Dendritic cell treated with granulocyte-macrophage colony-stimulating factor and Interleukin-4, amounts not matched to agents 40 ng/mL and 50 ng/mL, for 4 days (primary cell): ENCODE results near the gene ATR.

Experiments
- H3K27ac Mint-ChIP-seq: one replicate; pipeline ENCODE4 v1.8.0; 2022; ENCODE audit warnings: mild to moderate bottlenecking, mixed read lengths
- H3K27me3 Mint-ChIP-seq: one replicate; pipeline ENCODE4 v1.8.0; 2022; ENCODE audit warnings: mild to moderate bottlenecking, mixed read lengths
- H3K36me3 Mint-ChIP-seq: one replicate; pipeline ENCODE4 v1.8.0; 2022; ENCODE audit warnings: low read depth, mixed read lengths
- H3K4me1 Mint-ChIP-seq: one replicate; pipeline ENCODE4 v1.8.0; 2022; ENCODE audit warnings: low read depth, mixed read lengths
- H3K4me3 Mint-ChIP-seq: one replicate; pipeline ENCODE4 v1.8.0; 2022; ENCODE audit warnings: mild to moderate bottlenecking, moderate library complexity, mixed read lengths
- H3K9me3 Mint-ChIP-seq: one replicate; pipeline ENCODE4 v1.8.0; 2022; ENCODE audit warnings: mixed read lengths
- intact Hi-C: fragments of 100-400 bp; cut with micrococcal nuclease; formaldehyde crosslinking; loops from one replicate; pipeline ENCODE4 v1.15.0; 2022

The ATR gene

GRCh38 chr3:142489572-142490323 lies 88.8 kb downstream of the ATR start:
- intact Hi-C loops: no loop called here
- no peaks in the 10 kb centered on the region for H3K9me3 Mint-ChIP-seq
- H3K27me3 Mint-ChIP-seq: no peaks in the 10 kb centered on the region
- H3K27ac Mint-ChIP-seq: no peak overlapping the region
- H3K36me3 Mint-ChIP-seq: peaks cover 80% of the 10 kb centered on the region
- no peak overlapping the region for H3K4me3 Mint-ChIP-seq
- no peaks in the 10 kb centered on the region for H3K4me1 Mint-ChIP-seq

GRCh38 chr3:142484912-142485435 lies 93.6 kb downstream of the ATR start:
- intact Hi-C loops: no loop called here

GRCh38 chr3:142481196-142481595 lies 97.3 kb downstream of the ATR start:
- H3K27me3 Mint-ChIP-seq: no peaks in the 10 kb centered on the region
- no peak overlapping the region for H3K4me3 Mint-ChIP-seq
- H3K27ac Mint-ChIP-seq: no peak overlapping the region
- peaks cover 37% of the 10 kb centered on the region for H3K9me3 Mint-ChIP-seq
- no peaks in the 10 kb centered on the region for H3K4me1 Mint-ChIP-seq
- peaks cover 66% of the 10 kb centered on the region for H3K36me3 Mint-ChIP-seq
- intact Hi-C loops: no loop called here

More at GRCh38 chr3:142484912-142485435, 93.6 kb downstream of the ATR start:
- H3K27me3 Mint-ChIP-seq: no peaks in the 10 kb centered on the region
- H3K4me3 Mint-ChIP-seq: no peak overlapping the region
- H3K36me3 Mint-ChIP-seq: peaks cover 79% of the 10 kb centered on the region
- no peak overlapping the region for H3K27ac Mint-ChIP-seq
- peaks cover 15% of the 10 kb centered on the region for H3K9me3 Mint-ChIP-seq
- no peaks in the 10 kb centered on the region for H3K4me1 Mint-ChIP-seq

GRCh38 chr3:142470826-142471225 lies 107.7 kb downstream of the ATR start:
- Mint-ChIP-seq H3K4me1 (no peaks in the 10 kb centered on the region), H3K4me3 (no peak overlapping the region), H3K27ac (no peak overlapping the region), H3K27me3 (no peaks in the 10 kb centered on the region), H3K9me3 (no peaks in the 10 kb centered on the region), H3K36me3 (peaks cover 16% of the 10 kb centered on the region)
- intact Hi-C loops: no loop called here

- peaks cover 25% of the 10 kb centered on the region for H3K36me3 Mint-ChIP-seq
- no peak overlapping the region for H3K27ac Mint-ChIP-seq
- H3K27me3 Mint-ChIP-seq: no peaks in the 10 kb centered on the region
- no peaks in the 10 kb centered on the region for H3K9me3 Mint-ChIP-seq
- no peaks in the 10 kb centered on the region for H3K4me1 Mint-ChIP-seq
- intact Hi-C loops: no loop called here
- no peak overlapping the region for H3K4me3 Mint-ChIP-seq
Measured at GRCh38 chr3:142468456-142468855, 110.1 kb downstream of the ATR start.

GRCh38 chr3:142467768-142468167 lies 110.8 kb downstream of the ATR start:
- Mint-ChIP-seq H3K4me3 (no peak overlapping the region), H3K9me3 (no peaks in the 10 kb centered on the region), H3K27me3 (no peaks in the 10 kb centered on the region), H3K27ac (no peak overlapping the region), H3K36me3 (peaks cover 23% of the 10 kb centered on the region), H3K4me1 (no peaks in the 10 kb centered on the region)
- intact Hi-C loops: no loop called here

- Mint-ChIP-seq H3K36me3 (peaks cover 49% of the 10 kb centered on the region), H3K9me3 (no peaks in the 10 kb centered on the region), H3K27me3 (no peaks in the 10 kb centered on the region), H3K4me3 (no peak overlapping the region), H3K27ac (no peak overlapping the region), H3K4me1 (no peaks in the 10 kb centered on the region)
- intact Hi-C loops: no loop called here
Measured at GRCh38 chr3:142460689-142461088, 117.8 kb downstream of the ATR start.

- peaks cover 49% of the 10 kb centered on the region for H3K36me3 Mint-ChIP-seq
Measured at GRCh38 chr3:142459929-142460328, 118.6 kb downstream of the ATR start.

GRCh38 chr3:142459096-142459495 lies 119.4 kb downstream of the ATR start:
- Mint-ChIP-seq H3K4me1 (no peaks in the 10 kb centered on the region), H3K9me3 (no peaks in the 10 kb centered on the region), H3K4me3 (no peak overlapping the region), H3K36me3 (peaks cover 50% of the 10 kb centered on the region), H3K27ac (no peak overlapping the region), H3K27me3 (no peaks in the 10 kb centered on the region)
- intact Hi-C loops: no loop called here

More at GRCh38 chr3:142459929-142460328, 118.6 kb downstream of the ATR start:
- no peaks in the 10 kb centered on the region for H3K27me3 Mint-ChIP-seq
- H3K9me3 Mint-ChIP-seq: no peaks in the 10 kb centered on the region
- no peaks in the 10 kb centered on the region for H3K4me1 Mint-ChIP-seq
- intact Hi-C loops: no loop called here
- H3K27ac Mint-ChIP-seq: no peak overlapping the region
- H3K4me3 Mint-ChIP-seq: no peak overlapping the region

GRCh38 chr3:142450881-142451280 lies 127.7 kb downstream of the ATR start:
- H3K27ac Mint-ChIP-seq: no peak overlapping the region
- H3K36me3 Mint-ChIP-seq: peaks cover 72% of the 10 kb centered on the region

GRCh38 chr3:142450189-142450588 lies 128.3 kb downstream of the ATR start:
- intact Hi-C loops: no loop called here
- H3K36me3 Mint-ChIP-seq: peaks cover 66% of the 10 kb centered on the region
- H3K27ac Mint-ChIP-seq: no peak overlapping the region
- peaks cover 20% of the 10 kb centered on the region for H3K4me1 Mint-ChIP-seq
- no peak overlapping the region for H3K4me3 Mint-ChIP-seq
- no peaks in the 10 kb centered on the region for H3K27me3 Mint-ChIP-seq
- no peaks in the 10 kb centered on the region for H3K9me3 Mint-ChIP-seq

More at GRCh38 chr3:142450881-142451280, 127.7 kb downstream of the ATR start:
- Mint-ChIP-seq H3K27me3 (no peaks in the 10 kb centered on the region), H3K4me3 (no peak overlapping the region), H3K4me1 (peaks cover 13% of the 10 kb centered on the region), H3K9me3 (no peaks in the 10 kb centered on the region)
- intact Hi-C loops: no loop called here

- no peaks in the 10 kb centered on the region for H3K27me3 Mint-ChIP-seq
- peaks cover 61% of the 10 kb centered on the region for H3K36me3 Mint-ChIP-seq
- H3K4me1 Mint-ChIP-seq: peaks cover 31% of the 10 kb centered on the region
- intact Hi-C loops: loop anchor here (2.0 to 5.0 kb wide), 3 partner anchors 129 to 571 kb away; partner anchors contain the start of genes ATP1B3, ATR and U2SURP
- peak within 1 kb of the TSS; percentile 99 for H3K27ac Mint-ChIP-seq
- peak within 1 kb of the TSS; percentile 97 for H3K4me3 Mint-ChIP-seq
- H3K9me3 Mint-ChIP-seq: no peaks in the 10 kb centered on the region
Measured at GRCh38 chr3:142447852-142448823, 130.4 kb downstream of the ATR start, which contains the start of gene XRN1. XRN1 (minus strand) TSS chr3:142448037; CDS start chr3:142447944, 93 bp downstream.

GRCh38 chr3:142447301-142447851 lies 131.2 kb downstream of the ATR start:
- Mint-ChIP-seq H3K27ac (peak overlapping the region; percentile 99), H3K9me3 (no peaks in the 10 kb centered on the region), H3K4me3 (peak overlapping the region; percentile 97), H3K36me3 (peaks cover 58% of the 10 kb centered on the region), H3K27me3 (no peaks in the 10 kb centered on the region), H3K4me1 (peaks cover 35% of the 10 kb centered on the region)
- intact Hi-C loops: loop anchor here (2.0 to 5.0 kb wide), 3 partner anchors 130 to 570 kb away; partner anchors contain the start of genes ATP1B3, ATR and U2SURP
